Uterus (tissue), 2 donors: Measurements from ENCODE around the gene NR6A1.

Experiments
- CTCF ChIP-seq, 4 experiments: fragments of 200-600 bp in 2 of 4; fragments of 450-650 bp in 2 of 4; sonication (generic) in 2 of 4; IDR thresholded peaks; one replicate each; pipeline ENCODE4 v1.5.1; 2016 to 2019; ENCODE audit warnings: antibody characterized with exemption in 4 of 4, mild to moderate bottlenecking in 2 of 4, moderate library complexity in 1 of 4
- POLR2A ChIP-seq, 2 donors: fragments of 450-650 bp; IDR thresholded peaks; one replicate each; pipeline ENCODE4 v1.6.1; 2016; ENCODE audit warnings: antibody characterized with exemption in 2 of 2, mild to moderate bottlenecking in 1 of 2, moderate library complexity in 1 of 2

- TF ChIP-seq CTCF (IDR thresholded peaks at IDR 0.05), result no peak
- no peak for TF ChIP-seq POLR2A (IDR thresholded peaks at IDR 0.05)
Observed at GRCh38 chr9:124660341-124660801, 110.7 kb downstream of the NR6A1 start.
